Adrenal gland (tissue), 5 donors: ENCODE data around the gene RAI14.

Experiments
- POLR2A ChIP-seq, 2 donors: fragments of 450-650 bp; IDR thresholded peaks; one replicate each; pipeline ENCODE4 v1.6.1; 2017; ENCODE audit warnings: antibody characterized with exemption in 2 of 2, mild to moderate bottlenecking in 2 of 2, moderate library complexity in 1 of 2
- TF ChIP-seq, protein P1 (sequence below), 6 experiments: fragments of 450-650 bp in 4 of 6; fragments of 200-600 bp in 2 of 6; sonication (generic) in 1 of 6; IDR thresholded peaks; 1 replicate in 5 of 6; 2 replicates in 1 of 6; pipeline versions ENCODE4 v1.5.1 to v1.8.0; 2016 to 2021; ENCODE audit warnings: antibody characterized with exemption in 6 of 6, mild to moderate bottlenecking in 2 of 6, moderate library complexity in 1 of 6
- donor health status: DM: no; HTN: no; CAD: no.

- TF ChIP-seq, protein P1, sequence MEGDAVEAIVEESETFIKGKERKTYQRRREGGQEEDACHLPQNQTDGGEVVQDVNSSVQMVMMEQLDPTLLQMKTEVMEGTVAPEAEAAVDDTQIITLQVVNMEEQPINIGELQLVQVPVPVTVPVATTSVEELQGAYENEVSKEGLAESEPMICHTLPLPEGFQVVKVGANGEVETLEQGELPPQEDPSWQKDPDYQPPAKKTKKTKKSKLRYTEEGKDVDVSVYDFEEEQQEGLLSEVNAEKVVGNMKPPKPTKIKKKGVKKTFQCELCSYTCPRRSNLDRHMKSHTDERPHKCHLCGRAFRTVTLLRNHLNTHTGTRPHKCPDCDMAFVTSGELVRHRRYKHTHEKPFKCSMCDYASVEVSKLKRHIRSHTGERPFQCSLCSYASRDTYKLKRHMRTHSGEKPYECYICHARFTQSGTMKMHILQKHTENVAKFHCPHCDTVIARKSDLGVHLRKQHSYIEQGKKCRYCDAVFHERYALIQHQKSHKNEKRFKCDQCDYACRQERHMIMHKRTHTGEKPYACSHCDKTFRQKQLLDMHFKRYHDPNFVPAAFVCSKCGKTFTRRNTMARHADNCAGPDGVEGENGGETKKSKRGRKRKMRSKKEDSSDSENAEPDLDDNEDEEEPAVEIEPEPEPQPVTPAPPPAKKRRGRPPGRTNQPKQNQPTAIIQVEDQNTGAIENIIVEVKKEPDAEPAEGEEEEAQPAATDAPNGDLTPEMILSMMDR (IDR thresholded peaks at IDR 0.05) = no peak
- no peak for TF ChIP-seq POLR2A (IDR thresholded peaks at IDR 0.05)
Measured at GRCh38 chr5:34666392-34667080, 10.4 kb downstream of the RAI14 start.
